Hepatocyte (in vitro differentiated cells): ENCODE measurements around the gene C1QL3. TPM values are rescaled to one million over a fixed set of nuclear protein-coding genes. Genes with fewer than 3 reads are reported as not detected.

Experiments
- DNase-seq: peaks from one replicate; pipeline ENCODE4 v3.0.0-alpha.2; 2016; ENCODE audit warnings: low spot score
- H2AFZ ChIP-seq: fragments of 200-600 bp; sonication (generic); 2 replicates; pipeline ENCODE4 v1.6.0; 2016; ENCODE audit warnings: antibody characterized with exemption, mild to moderate bottlenecking
- H3K27ac ChIP-seq: fragments of 200-600 bp; sonication (generic); 2 replicates; pipeline ENCODE4 v1.5.1; 2016; ENCODE audit warnings: mild to moderate bottlenecking
- H3K27me3 ChIP-seq: fragments of 200-600 bp; sonication (generic); 2 replicates; pipeline ENCODE4 v1.6.1; 2016
- H3K36me3 ChIP-seq: fragments of 200-600 bp; sonication (generic); replicated peaks from 2 replicates; pipeline ENCODE4 v1.5.1; 2016; ENCODE audit warnings: low read depth; ENCODE audit not compliant: insufficient read depth
- H3K4me1 ChIP-seq: fragments of 200-600 bp; sonication (generic); 2 replicates; pipeline ENCODE4 v1.5.1; 2016; ENCODE audit warnings: mild to moderate bottlenecking, moderate library complexity; ENCODE audit not compliant: insufficient read depth
- H3K4me2 ChIP-seq: fragments of 200-600 bp; sonication (generic); 2 replicates; pipeline ENCODE4 v1.6.0; 2016
- H3K4me3 ChIP-seq: fragments of 200-600 bp; sonication (generic); 2 replicates; pipeline ENCODE4 v1.5.1; 2016; ENCODE audit warnings: mild to moderate bottlenecking
- H3K79me2 ChIP-seq: fragments of 200-600 bp; sonication (generic); 2 replicates; pipeline ENCODE4 v1.6.0; 2017; ENCODE audit warnings: mild to moderate bottlenecking
- H3K9me2 ChIP-seq: fragments of 200-600 bp; sonication (generic); replicated peaks from 2 replicates; pipeline ENCODE4 v1.6.0; 2017; ENCODE audit warnings: mild to moderate bottlenecking; ENCODE audit not compliant: insufficient read depth
- H3K9me3 ChIP-seq: fragments of 200-600 bp; sonication (generic); 2 replicates; pipeline ENCODE4 v1.5.1; 2016; ENCODE audit warnings: low read depth, mild to moderate bottlenecking
- H4K20me1 ChIP-seq: fragments of 200-600 bp; sonication (generic); 2 replicates; pipeline ENCODE4 v1.6.0; 2016; ENCODE audit warnings: mild to moderate bottlenecking; ENCODE audit not compliant: insufficient read depth, poor library complexity, severe bottlenecking
- CTCF ChIP-seq: fragments of 200-600 bp; sonication (generic); IDR thresholded peaks from 2 replicates; pipeline ENCODE4 v1.5.1; 2016; ENCODE audit warnings: antibody characterized with exemption, mild to moderate bottlenecking; ENCODE audit not compliant: poor library complexity
- EZH2 ChIP-seq: fragments of 200-600 bp; sonication (generic); IDR thresholded peaks from 2 replicates; pipeline ENCODE4 v1.6.1; 2016; ENCODE audit warnings: antibody characterized with exemption, mild to moderate bottlenecking, borderline replicate concordance
- EZH2phosphoT487 ChIP-seq: fragments of 200-600 bp; sonication (generic); IDR thresholded peaks from one replicate; pipeline ENCODE4 v1.6.1; 2018; ENCODE audit warnings: antibody characterized with exemption, mild to moderate bottlenecking, low read depth, moderate library complexity; ENCODE audit not compliant: unreplicated experiment, severe bottlenecking
- WGBS: methylation state at CpG from one replicate; pipeline ENCODE4 v1.1.6; 2016; ENCODE audit warnings: low lambda C conversion rate; ENCODE audit errors: missing lambda C conversion rate; 5-methylcytosine and 5-hydroxymethylcytosine counted together
- polyA plus RNA-seq: library from polyadenylated mRNA; unstranded; fragments of >200 nt; fragmentation: Nextera tagmentation; extraction: Ambion mirVana; gene quantifications from 2 replicates; pipeline ENCODE4 v1.2.1, GENCODE V29; 2016
- total RNA-seq: library from RNA; depleted of rRNA; stranded (reverse); fragments of >200 nt; gene quantifications from 2 replicates; pipeline ENCODE4 v1.2.3, GENCODE V29; 2014

C1QL3 gene
- total and polyA plus RNA-seq, 2 experiments from 2014 or later = 0.53 to 0.82 TPM

GRCh38 chr10:16536155-16536554, 14.5 kb upstream of the C1QL3 start:
- no peaks in the 10 kb centered on the region for H3K4me1 ChIP-seq
- H4K20me1 ChIP-seq = no peaks in the 10 kb centered on the region
- H3K9me3 ChIP-seq = no peaks in the 10 kb centered on the region
- DNase-seq = no peak
- no peaks in the 10 kb centered on the region for H3K27me3 ChIP-seq
- H3K4me2 ChIP-seq = no peak overlapping the region
- H3K4me3 ChIP-seq = no peak overlapping the region
- H3K9me2 ChIP-seq = no peaks in the 10 kb centered on the region
- no peaks in the 10 kb centered on the region for H3K79me2 ChIP-seq
- H3K27ac ChIP-seq = no peak overlapping the region
- TF ChIP-seq EZH2 (no peak), CTCF (no peak), EZH2phosphoT487 (no peak)
- 97% methylated on average over 5 of the region's 5 CpGs for WGBS
- no peak overlapping the region for H2AFZ ChIP-seq
- no peaks in the 10 kb centered on the region for H3K36me3 ChIP-seq

GRCh38 chr10:16529853-16530252, 8.2 kb upstream of the C1QL3 start:
- no peak overlapping the region for H3K27ac ChIP-seq
- H3K4me3 ChIP-seq = no peak overlapping the region
- no peak for DNase-seq
- H3K36me3 ChIP-seq = no peaks in the 10 kb centered on the region
- H3K4me1 ChIP-seq = no peaks in the 10 kb centered on the region
- H2AFZ ChIP-seq = no peak overlapping the region
- H3K27me3 ChIP-seq = peaks cover 20% of the 10 kb centered on the region
- H3K9me3 ChIP-seq = no peaks in the 10 kb centered on the region
- H4K20me1 ChIP-seq = no peaks in the 10 kb centered on the region
- H3K9me2 ChIP-seq = no peaks in the 10 kb centered on the region
- no peaks in the 10 kb centered on the region for H3K79me2 ChIP-seq
- no peak overlapping the region for H3K4me2 ChIP-seq
- WGBS = 63% methylated on average over 3 of the region's 3 CpGs
- TF ChIP-seq CTCF (no peak), EZH2phosphoT487 (no peak), EZH2 (no peak)

- Histone ChIP-seq H3K4me1 (no peaks in the 10 kb centered on the region), H3K27ac (no peak overlapping the region), H3K9me2 (no peaks in the 10 kb centered on the region), H3K36me3 (no peaks in the 10 kb centered on the region), H2AFZ (no peak overlapping the region), H3K4me2 (no peak overlapping the region), H4K20me1 (no peaks in the 10 kb centered on the region), H3K4me3 (no peak overlapping the region), H3K9me3 (no peaks in the 10 kb centered on the region), H3K79me2 (no peaks in the 10 kb centered on the region), H3K27me3 (peaks cover 43% of the 10 kb centered on the region)
- TF ChIP-seq CTCF (no peak), EZH2phosphoT487 (no peak), EZH2 (no peak)
- 59% methylated on average over 4 of the region's 4 CpGs for WGBS
- DNase-seq = no peak
Observed at GRCh38 chr10:16527452-16527851, 5.8 kb upstream of the C1QL3 start.

DNA sequence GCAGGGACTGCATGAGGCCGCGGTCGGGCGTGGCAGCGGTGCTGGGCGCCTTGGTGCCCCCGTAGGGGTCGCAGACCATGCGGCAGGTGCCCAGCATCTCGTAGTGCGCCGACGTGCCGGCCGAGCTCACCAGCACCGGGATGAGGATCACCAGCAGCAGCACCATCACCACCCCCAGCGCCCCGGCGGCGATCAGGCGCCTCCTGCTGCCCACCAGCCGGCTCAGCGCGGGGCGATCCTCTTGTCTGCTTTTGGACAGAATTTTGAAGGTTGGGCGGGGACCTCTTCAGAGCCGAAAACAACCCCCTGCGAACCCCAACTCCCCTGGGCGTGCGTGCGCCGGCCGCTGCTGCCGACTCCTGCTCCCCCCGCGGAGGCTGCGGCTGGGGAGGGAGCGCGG, 779 bp downstream of the C1QL3 start:
- H2AFZ ChIP-seq = peak overlapping the region; percentile 47
- H3K27ac ChIP-seq = no peak overlapping the region
- 2% methylated on average over 31 of the region's 39 CpGs for WGBS
- no peaks in the 10 kb centered on the region for H3K9me2 ChIP-seq
- no peaks in the 10 kb centered on the region for H3K79me2 ChIP-seq
- H4K20me1 ChIP-seq = no peaks in the 10 kb centered on the region
- no peaks in the 10 kb centered on the region for H3K36me3 ChIP-seq
- H3K4me1 ChIP-seq = peaks cover 12% of the 10 kb centered on the region
- peak overlapping the region; percentile 83 for H3K4me3 ChIP-seq
- peak overlapping the region; percentile 99 for H3K4me2 ChIP-seq
- TF ChIP-seq CTCF = peak; percentile 45
- TF ChIP-seq EZH2phosphoT487 = no peak
- no peak for TF ChIP-seq EZH2
- DNase-seq = peak; percentile 51
- peaks cover 79% of the 10 kb centered on the region for H3K27me3 ChIP-seq
- no peaks in the 10 kb centered on the region for H3K9me3 ChIP-seq
